ENCODE measurements around the gene HS6ST3.
"Not testable (repeated sequence)": the region's sequence is repeated elsewhere in the genome, so short reads cannot be mapped to it uniquely, and the experiment has no call there.

The HS6ST3 gene

DNA sequence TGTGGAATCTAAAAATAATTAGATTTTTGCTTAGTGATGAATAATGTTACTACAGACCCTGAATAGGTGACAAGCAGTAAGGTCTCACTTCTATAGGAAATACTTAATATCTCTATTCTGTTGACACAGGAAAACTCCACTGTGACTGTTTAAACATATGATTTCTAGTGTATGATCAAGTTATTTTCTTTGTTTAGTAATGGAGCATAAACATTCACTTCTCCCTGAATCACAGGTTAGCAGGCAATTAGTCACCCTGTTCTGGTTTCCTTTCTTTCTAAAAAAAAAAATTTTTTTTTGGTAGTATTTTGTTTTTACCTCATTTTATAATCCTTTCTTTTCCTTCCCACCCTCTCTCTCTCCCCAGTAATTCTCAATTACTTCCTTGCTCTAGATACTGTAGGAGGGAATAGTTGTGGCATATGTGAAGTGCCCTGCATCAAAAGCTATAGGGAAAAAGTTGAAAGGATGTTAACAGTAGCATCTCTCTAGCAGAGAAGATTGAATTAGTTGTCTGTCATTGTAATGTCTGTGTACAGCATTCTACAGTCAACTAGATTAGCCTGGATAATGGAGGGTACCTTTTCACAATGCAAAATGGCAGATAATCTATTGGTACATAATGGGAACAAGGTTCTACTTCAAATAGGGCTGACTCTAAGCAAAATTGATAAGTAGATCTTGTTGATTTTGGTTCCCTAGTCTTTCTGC is 3.5 kb downstream of the HS6ST3 start:
- DNase-seq, result no peak

DNA sequence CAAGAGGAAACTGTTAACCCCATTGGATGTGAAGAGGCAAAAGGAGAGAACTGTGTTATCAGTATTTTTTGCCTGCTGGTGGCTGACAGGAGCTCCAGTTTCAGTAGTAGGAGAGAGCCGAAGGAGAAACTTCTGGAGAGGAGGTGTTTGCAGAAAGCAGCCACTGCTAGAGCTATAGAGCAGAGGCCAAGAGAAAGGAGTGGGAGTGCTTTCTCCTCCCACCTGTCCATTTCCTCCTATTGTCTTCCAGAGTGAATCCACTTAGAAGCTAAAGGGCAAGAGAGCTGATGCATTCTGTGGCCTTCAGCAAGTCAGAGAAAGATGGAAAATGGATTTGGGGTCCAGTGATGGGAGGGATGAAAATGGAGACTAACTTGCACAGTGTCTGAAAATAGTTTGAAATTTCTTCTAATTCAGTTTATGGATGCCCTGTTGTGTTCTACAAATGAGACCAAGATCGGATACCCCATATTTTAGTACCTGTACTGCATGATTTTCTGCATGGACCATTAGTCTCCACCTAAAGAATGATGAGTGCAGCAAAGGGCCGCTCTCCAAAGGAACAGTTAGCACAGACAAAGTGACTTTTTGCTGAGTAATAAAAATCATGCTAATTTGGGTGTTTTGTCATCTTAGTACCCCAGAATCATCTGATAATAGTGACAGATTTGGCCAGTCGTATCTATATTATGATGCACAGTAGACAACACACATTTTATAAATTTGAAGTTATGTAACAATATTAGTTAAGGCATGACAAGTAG is 10.7 kb downstream of the HS6ST3 start:
- no peak for DNase-seq

DNA sequence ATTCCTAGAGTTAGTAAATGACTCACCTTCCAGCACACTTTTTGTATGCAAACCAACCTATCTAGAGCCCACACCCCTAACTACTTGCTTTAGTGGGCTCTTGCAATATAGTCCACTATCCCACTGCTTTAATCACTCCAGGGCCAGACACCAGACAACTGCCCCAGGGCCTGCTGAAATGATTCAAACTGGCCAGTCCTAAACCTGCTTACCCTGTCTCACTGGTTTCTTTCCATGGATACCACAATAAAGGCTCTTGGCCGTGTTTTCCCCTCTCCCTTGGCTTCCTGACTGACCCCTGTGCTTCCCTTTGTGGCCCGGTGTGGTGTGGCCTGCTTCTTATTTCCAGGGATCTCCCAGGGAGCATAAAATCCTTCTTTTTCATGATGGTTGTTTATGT is 14.6 kb downstream of the HS6ST3 start:
- DNase-seq, result peak; percentile 98

- DNase-seq, result not testable (repeated sequence)
Measured at GRCh38 chr13:96108072-96108471, 18.2 kb downstream of the HS6ST3 start.

DNA sequence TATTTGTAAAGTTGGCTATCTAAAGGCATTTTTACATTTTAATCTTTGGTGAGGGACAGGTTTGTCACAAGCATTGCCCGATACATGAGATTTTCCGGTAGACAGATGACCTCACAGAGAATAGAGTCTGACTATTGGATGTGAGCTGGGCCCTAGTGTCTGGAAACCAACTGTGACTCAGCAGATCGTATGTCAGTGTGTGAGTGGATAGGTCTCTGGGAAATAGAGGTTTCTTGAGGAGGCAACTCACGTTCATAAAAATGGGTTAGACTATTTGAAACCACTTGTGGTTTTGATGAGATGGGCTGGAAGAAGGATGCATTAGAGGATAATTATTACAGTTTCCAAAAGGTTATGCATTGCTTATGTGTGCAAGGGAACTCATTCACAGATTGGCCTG is 19.2 kb downstream of the HS6ST3 start:
- DNase-seq, result no peak

DNA sequence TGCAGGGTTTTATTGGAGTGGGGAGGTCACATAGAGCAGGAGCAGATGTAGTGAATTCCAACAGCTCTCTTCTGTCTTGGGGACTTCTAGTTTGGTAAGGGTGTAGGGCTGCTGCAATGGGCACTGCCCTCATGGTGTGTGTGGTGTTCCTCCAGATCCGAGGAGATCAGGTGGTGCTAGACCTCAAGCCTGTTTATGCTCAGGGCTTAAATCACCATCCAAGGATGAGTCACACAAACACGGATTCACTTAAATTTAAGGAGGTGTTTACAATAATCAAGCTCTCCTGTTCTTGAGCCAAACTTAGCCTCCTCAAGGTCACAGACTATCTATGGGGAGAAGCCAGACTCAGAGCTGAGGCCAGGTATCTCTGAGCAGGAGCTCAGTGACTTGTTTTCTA is 23.0 kb downstream of the HS6ST3 start:
- DNase-seq, result no peak

GRCh38 chr13:96115368-96115767 is 25.5 kb downstream of the HS6ST3 start:
- not testable (repeated sequence) for DNase-seq

DNA sequence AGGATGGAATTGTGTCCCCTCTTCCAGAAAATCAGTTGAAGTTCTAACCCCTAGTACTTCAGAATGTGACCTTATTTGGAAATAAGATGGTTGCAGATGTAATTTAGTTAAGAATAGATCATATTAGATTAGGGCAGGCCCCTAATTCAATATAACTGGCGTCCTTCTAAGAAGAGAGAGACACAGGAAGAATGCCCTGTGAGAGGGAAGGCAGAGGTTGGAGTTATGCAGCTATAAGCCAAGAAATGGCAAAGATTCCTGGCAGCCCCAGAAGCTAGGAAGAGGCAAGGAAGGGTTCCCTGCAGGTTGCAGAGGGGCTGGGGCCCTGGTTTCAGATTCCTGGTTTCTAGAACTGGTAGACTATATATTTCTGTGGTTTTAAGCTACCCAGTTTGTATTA is 30.0 kb downstream of the HS6ST3 start:
- DNase-seq, result no peak

- no peak for DNase-seq
Measured at GRCh38 chr13:96130818-96131340, 41.0 kb downstream of the HS6ST3 start.

DNA sequence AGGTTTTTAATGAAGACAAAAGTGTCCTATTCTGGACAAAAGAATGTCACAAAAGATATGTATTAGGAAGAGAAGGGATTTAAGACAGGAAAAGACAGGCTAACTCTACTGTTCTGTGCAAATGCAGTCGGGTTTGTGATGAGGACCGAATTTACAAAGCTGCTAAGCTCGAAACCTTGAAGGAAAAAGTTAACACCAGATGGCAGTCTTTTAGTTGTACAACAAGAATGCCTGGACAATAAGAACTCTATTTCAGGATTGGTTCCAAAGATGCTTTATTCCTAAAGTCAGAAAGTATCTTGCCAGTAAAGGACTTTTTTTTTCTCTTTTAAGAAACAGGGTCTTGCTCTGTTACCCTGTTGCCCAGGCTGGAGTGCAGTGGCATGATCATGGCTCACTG is 51.1 kb downstream of the HS6ST3 start:
- no peak for DNase-seq

- no peak for DNase-seq
Measured at GRCh38 chr13:96159725-96160124, 69.8 kb downstream of the HS6ST3 start.

DNA sequence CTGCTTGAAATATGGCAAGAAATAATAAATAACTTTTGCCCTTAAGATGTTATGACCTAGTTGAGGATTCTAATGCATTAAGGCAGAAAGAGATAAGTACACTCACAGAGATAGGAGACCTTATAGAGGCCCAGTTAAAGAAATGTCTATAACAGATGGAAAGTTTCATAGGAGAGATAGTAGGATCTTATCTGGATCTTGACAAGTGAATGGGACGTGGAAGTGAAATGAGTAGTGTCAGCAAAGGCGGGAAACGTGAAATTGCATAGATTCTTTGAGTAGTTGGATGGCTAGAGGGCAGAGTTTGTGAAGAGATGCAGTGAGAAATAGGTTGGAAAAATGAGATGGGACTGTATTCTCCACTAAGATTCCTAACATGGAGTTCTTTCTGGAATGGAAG is 71.2 kb downstream of the HS6ST3 start:
- DNase-seq, result no peak

DNA sequence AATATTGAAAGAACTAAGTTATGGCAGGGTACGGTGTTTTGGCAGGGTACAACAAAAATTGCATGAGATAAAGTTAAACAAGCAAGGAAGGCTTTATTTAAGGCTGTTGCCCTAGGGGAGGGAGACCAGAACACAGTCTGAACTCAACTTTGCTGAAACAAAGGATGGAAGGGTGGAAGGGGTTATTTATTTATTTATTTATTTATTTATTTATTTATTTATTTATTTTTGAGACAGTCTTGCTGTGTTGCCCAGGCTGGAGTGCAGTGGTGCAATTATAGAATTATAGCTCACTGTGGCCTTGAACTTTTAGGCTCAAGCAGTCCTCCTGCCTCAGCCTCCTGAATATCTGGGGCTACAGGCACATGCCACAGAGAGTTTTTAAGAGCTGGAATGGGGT is 75.9 kb downstream of the HS6ST3 start:
- no peak for DNase-seq

DNA sequence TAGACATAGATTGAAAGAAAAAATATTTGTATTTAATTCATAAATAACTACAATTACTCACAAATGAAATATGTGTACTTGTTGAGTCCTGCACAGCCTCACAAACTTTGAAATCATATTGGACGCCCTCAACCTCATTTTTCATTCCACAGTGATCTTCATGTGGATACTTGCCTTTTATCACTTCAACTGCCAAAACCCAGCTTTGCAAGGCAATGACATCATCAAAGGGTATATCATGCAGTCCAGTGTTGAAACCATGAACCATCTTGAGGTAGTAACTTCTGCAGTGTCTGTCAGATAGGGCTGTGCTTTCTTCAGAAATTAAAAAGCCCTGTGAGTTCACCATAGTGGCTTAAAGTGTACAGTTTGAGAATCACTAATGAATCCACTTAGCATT is 82.2 kb downstream of the HS6ST3 start:
- DNase-seq, result no peak

DNA sequence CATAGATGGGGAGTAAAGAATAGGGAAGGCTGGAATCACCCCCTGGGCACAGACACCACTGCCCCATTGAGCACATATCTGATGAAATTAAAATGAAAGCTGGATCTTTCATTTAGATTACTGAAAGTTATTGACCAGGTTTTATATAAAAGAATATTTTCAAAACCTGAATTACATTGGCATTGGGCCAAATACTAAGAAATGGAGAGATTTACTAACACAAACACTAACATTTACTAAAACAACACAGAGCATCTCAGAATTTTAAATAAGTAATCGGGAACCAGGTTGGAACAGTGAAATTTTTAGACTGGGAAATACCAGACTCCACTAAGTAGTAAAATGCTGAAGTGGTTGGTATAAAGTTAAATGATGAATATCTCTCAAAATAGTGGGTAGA is 88.9 kb downstream of the HS6ST3 start:
- no peak for DNase-seq

GRCh38 chr13:96179309-96179708 is 89.4 kb downstream of the HS6ST3 start:
- DNase-seq, result no peak

- DNase-seq, result no peak
Measured at GRCh38 chr13:96181911-96182310, 92.0 kb downstream of the HS6ST3 start.

- no peak for DNase-seq
Measured at GRCh38 chr13:96185818-96186217, 95.9 kb downstream of the HS6ST3 start.

DNA sequence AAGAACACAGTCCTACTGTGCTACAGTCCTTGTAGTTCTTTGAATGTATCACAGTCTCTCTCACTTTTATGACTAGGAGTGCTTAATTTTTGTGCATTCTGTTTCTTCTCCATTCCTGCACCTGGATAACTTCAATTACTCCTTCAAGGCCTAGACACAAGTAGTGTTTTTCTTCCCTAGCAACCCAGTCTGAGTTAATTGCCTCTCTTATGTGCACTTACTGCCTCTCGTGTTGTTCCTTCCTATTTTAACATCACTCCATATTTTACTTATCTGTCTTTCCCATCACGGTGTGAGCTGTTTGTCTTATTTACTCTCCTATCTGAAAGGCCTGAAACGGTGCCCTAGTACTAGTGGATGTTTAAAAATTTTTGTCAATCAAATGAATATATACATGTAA is 101.5 kb downstream of the HS6ST3 start:
- no peak for DNase-seq

DNA sequence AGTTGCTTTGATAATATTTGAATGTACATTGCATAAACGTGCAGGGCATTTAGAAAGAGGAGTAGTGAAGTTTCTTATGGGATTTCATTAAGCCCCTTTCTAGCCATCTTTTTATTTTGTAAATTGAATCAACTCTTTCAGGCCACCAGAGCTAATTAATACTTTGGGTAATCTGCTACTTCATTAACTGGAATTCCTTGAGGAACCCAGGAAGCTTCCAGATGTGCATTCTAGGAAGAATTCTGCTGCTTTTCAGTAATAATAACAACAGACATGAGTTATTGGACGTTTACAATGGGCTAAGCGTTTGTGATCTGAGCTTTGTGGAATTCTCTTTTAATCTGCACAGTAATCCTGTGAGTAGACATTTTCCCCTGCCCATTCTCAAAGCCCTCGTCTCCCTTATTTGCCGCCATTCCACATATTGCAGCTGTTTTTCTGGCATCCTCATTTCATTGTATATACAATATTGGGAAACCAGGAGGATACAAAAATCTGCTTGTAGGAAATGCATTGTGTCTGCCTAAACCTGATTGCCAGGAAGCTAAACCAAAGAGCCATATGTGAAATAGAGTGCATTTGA is 103.9 kb downstream of the HS6ST3 start:
- no peak for DNase-seq

GRCh38 chr13:96198038-96198437 is 108.1 kb downstream of the HS6ST3 start:
- no peak for DNase-seq

DNA sequence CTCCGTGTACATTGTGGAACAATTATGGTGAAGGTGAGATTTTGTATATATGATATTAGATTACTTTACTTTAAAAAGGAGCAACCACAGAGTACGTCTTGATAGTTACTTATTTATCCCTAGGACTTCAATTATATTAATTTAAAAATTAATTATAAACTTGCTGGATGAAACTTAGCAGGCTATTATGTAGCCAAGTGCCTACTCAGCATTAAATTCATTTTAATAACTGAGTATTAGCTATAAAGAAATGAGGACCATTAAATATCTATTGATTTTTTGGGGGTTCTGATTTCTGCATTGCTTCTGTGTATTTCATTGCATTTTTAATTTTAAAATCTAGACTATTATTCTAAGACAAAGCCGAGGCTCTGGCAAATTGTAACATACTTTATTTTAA is 109.4 kb downstream of the HS6ST3 start:
- DNase-seq, result no peak

GRCh38 chr13:96200810-96201209 is 110.9 kb downstream of the HS6ST3 start:
- DNase-seq, result no peak

- no peak for DNase-seq
Measured at GRCh38 chr13:96202315-96202714, 112.4 kb downstream of the HS6ST3 start.
